Body of pancreas (tissue), 4 donors: ENCODE results near the gene RNU1-2.

ENCODE experiments used
- CTCF ChIP-seq, 7 experiments: fragments of 450-650 bp in 4 of 7; fragments of 200-600 bp in 3 of 7; sonication (generic) in 3 of 7; IDR thresholded peaks; one replicate each; pipeline ENCODE4 v1.5.1; 2016 to 2019; ENCODE audit warnings: antibody characterized with exemption in 7 of 7
- POLR2A ChIP-seq, 3 donors: fragments of 450-650 bp; IDR thresholded peaks; one replicate each; pipeline ENCODE4 v1.6.1; 2016; ENCODE audit warnings: antibody characterized with exemption in 3 of 3, mild to moderate bottlenecking in 2 of 3

GRCh38 chr1:16905868-16906702, 10.3 kb downstream of the RNU1-2 start:
- no peak for TF ChIP-seq CTCF (IDR thresholded peaks at IDR 0.05)
- no peak for TF ChIP-seq POLR2A (IDR thresholded peaks at IDR 0.05)
